ENCODE measurements around the gene RAB3C. TPM values are rescaled to one million over a fixed set of nuclear protein-coding genes. Genes with fewer than 3 reads are reported as not detected.
A peak's percentile ranks its signal among the peaks of the same experiment; 100 is the strongest.

RAB3C gene
- total and polyA plus RNA-seq, 9 donors: 0.11 to 17.2 (median 2.7) TPM

DNA sequence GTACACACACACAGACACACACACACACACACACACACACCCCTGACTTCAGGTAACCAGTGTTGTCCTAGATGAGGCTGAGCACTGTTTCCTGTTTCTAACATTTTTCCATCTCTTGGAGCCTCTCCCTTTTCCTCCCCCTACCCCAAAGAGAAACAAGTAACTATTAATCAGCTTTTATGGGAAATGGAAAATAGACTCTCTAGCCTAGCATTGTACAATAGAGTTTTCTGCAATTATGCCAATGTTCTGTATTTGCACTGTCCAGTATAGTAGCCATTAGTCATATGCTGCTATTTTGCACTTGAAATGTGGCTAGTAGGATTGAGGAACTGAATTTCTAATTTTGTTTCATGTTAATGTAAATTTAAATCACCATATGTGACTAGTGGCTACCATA, 33.1 kb downstream of the RAB3C start:
- H3K36me3 ChIP-seq: no peaks in the 10 kb centered on the region
- TF ChIP-seq POLR2A (IDR thresholded peaks at IDR 0.05) (no peak), EP300 (IDR thresholded peaks at IDR 0.05) (no peak), CTCF (IDR thresholded peaks at IDR 0.05) (no peak)
- no peak overlapping the region for H3K27ac ChIP-seq
- no peaks in the 10 kb centered on the region for H3K27me3 ChIP-seq
- intact Hi-C loops (cut with DNase I): no loop called here
- no peak overlapping the region for H3K4me3 ChIP-seq
- H3K9me3 ChIP-seq: no peaks in the 10 kb centered on the region
- no peaks in the 10 kb centered on the region for H3K4me1 ChIP-seq (ENCODE audit: insufficient read depth)
- DNase-seq: no peak

DNA sequence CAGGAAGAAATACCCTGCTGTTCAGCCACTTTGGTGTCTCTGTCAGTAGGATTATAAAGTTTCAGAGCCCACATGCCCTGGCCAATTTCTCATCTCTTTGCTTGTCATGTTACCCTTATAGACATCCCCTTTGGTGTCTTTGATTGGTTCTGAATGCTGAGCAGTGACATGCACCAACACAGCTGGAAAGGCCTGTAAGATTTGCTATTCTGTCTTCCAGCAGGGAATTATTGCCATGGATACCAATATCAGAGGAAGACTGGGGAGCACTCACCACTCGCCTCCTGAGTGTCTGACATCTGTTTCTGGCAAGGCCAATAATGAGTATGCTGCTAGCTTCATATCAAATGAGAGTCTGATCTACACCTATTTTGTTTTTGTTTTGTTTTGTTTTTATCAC, 34.4 kb downstream of the RAB3C start:
- intact Hi-C loops (cut with DNase I): no loop called here
- Histone ChIP-seq H3K4me3 (no peak overlapping the region), H3K27me3 (no peaks in the 10 kb centered on the region), H3K4me1 (ENCODE audit: insufficient read depth) (peaks cover 3% of the 10 kb centered on the region), H3K9me3 (no peaks in the 10 kb centered on the region), H3K27ac (no peak overlapping the region), H3K36me3 (no peaks in the 10 kb centered on the region)
- TF ChIP-seq EP300 (IDR thresholded peaks at IDR 0.05) (no peak), POLR2A (IDR thresholded peaks at IDR 0.05) (no peak), CTCF (IDR thresholded peaks at IDR 0.05) (no peak)
- WGBS, 3 donors: 78 to 85% (median 81%) methylated on average over 1 of the region's 1 CpG
- DNase-seq: no peak

GRCh38 chr5:58620336-58620735, 37.5 kb downstream of the RAB3C start:
- intact Hi-C loops (cut with DNase I): loop anchor here in 1 of 4 donors (5.0 kb wide), 1 partner anchor 603 kb away; no protein-coding TSS in a partner anchor
- WGBS, 3 donors: 86 to 91% (median 90%) methylated on average over 1 of the region's 1 CpG
- TF ChIP-seq CTCF (IDR thresholded peaks at IDR 0.05) (no peak), EP300 (IDR thresholded peaks at IDR 0.05) (no peak), POLR2A (IDR thresholded peaks at IDR 0.05) (no peak)

GRCh38 chr5:58622936-58623871, 40.3 kb downstream of the RAB3C start:
- no peak for TF ChIP-seq POLR2A (IDR thresholded peaks at IDR 0.05)
- no peak for TF ChIP-seq EP300 (IDR thresholded peaks at IDR 0.05)
- TF ChIP-seq CTCF (IDR thresholded peaks at IDR 0.05): no peak
- Histone ChIP-seq H3K27me3 (no peaks in the 10 kb centered on the region), H3K36me3 (no peaks in the 10 kb centered on the region), H3K27ac (peak overlapping the region in 1 of 2 donors; percentile 29), H3K4me3 (no peak overlapping the region), H3K4me1 (ENCODE audit: insufficient read depth) (peaks cover 3% of the 10 kb centered on the region), H3K9me3 (no peaks in the 10 kb centered on the region)
- intact Hi-C loops (cut with DNase I): loop anchor here in 1 of 4 donors (5.0 kb wide), 1 partner anchor 606 kb away; no protein-coding TSS in a partner anchor
- no peak for DNase-seq
- 19 to 38% (median 20%) methylated on average over 3 of the region's 3 CpGs for WGBS, 3 donors

More at GRCh38 chr5:58620336-58620735, 37.5 kb downstream of the RAB3C start:
- peaks cover 3% of the 10 kb centered on the region for H3K4me1 ChIP-seq (ENCODE audit: insufficient read depth)
- DNase-seq: no peak
- no peaks in the 10 kb centered on the region for H3K9me3 ChIP-seq
- H3K27ac ChIP-seq: no peak overlapping the region
- H3K27me3 ChIP-seq: no peaks in the 10 kb centered on the region
- H3K36me3 ChIP-seq: no peaks in the 10 kb centered on the region
- no peak overlapping the region for H3K4me3 ChIP-seq
